Gastroesophageal sphincter (tissue), 4 donors: ENCODE measurements around the gene RAP2C. TPM values are rescaled to one million over a fixed set of nuclear protein-coding genes. Genes with fewer than 3 reads are reported as not detected.

Source experiments
- ATAC-seq: fragments of 150-250 bp; one replicate; pipeline ENCODE4 v1.9.1; 2016; ENCODE audit warnings: mild to moderate bottlenecking, moderate library complexity
- H3K27ac ChIP-seq, 4 donors: fragments of 200-600 bp; sonication (generic) in 3 of 4; 1 replicate in 3 of 4; 2 replicates in 1 of 4; pipeline ENCODE4 v1.5.1; 2016 to 2019
- H3K27me3 ChIP-seq: fragments of 200-600 bp; sonication (generic); one replicate; pipeline ENCODE4 v1.5.1; 2019
- H3K36me3 ChIP-seq, 2 donors: fragments of 200-600 bp; sonication (generic); one replicate each; pipeline ENCODE4 v1.5.1; 2019; ENCODE audit warnings: control low read depth in 1 of 2
- H3K4me1 ChIP-seq, 3 donors: fragments of 200-600 bp; sonication (generic); 1 replicate in 2 of 3; 2 replicates in 1 of 3; pipeline ENCODE4 v1.5.1; 2016 to 2019; ENCODE audit warnings: control low read depth in 2 of 3
- H3K4me3 ChIP-seq, 2 donors: fragments of 200-600 bp; sonication (generic); one replicate each; pipeline ENCODE4 v1.5.1; 2019; ENCODE audit warnings: mild to moderate bottlenecking in 1 of 2, moderate library complexity in 1 of 2
- H3K9me3 ChIP-seq, 3 donors: fragments of 200-600 bp; sonication (generic); one replicate each; pipeline ENCODE4 v1.5.1; 2017 to 2019; ENCODE audit warnings: control low read depth in 2 of 3
- CTCF ChIP-seq, 4 experiments: fragments of 200-600 bp in 2 of 4; fragments of 450-650 bp in 2 of 4; sonication (generic) in 1 of 4; IDR thresholded peaks; one replicate each; pipeline ENCODE4 v1.5.1; 2017 to 2019; ENCODE audit warnings: antibody characterized with exemption in 4 of 4, mild to moderate bottlenecking in 2 of 4, moderate library complexity in 2 of 4
- EP300 ChIP-seq: sonication (generic); formaldehyde crosslinking; IDR thresholded peaks from one replicate; pipeline ENCODE4 v1.6.1; 2017; ENCODE audit warnings: antibody characterized with exemption, mild to moderate bottlenecking
- POLR2A ChIP-seq, 2 donors: fragments of 450-650 bp; IDR thresholded peaks; one replicate each; pipeline ENCODE4 v1.6.1; 2017; ENCODE audit warnings: antibody characterized with exemption in 2 of 2, mild to moderate bottlenecking in 2 of 2, moderate library complexity in 1 of 2
- POLR2AphosphoS5 ChIP-seq: sonication (generic); formaldehyde crosslinking; IDR thresholded peaks from one replicate; pipeline ENCODE4 v1.6.1; 2017; ENCODE audit warnings: antibody characterized with exemption
- WGBS, 2 donors: methylation state at CpG; one replicate each; pipeline ENCODE4 v1.1.5; 2018; ENCODE audit warnings: low coverage in 1 of 2; 5-methylcytosine and 5-hydroxymethylcytosine counted together
- total RNA-seq, 4 donors: library from RNA; depleted of rRNA; stranded (reverse); fragments of >200 nt; gene quantifications; one replicate each; pipeline ENCODE4 v1.1.0, GENCODE V29; 2016

Gene RAP2C
- total RNA-seq, 4 donors from 2014 or later: 14.5 to 19.9 (median 15.5) TPM

- TF ChIP-seq EP300 (no peak), POLR2A (IDR thresholded peaks at IDR 0.05) (no peak), CTCF (IDR thresholded peaks at IDR 0.05) (no peak)
- Histone ChIP-seq H3K9me3 (no peaks in the 10 kb centered on the region), H3K4me3 (no peak overlapping the region), H3K4me1 (no peaks in the 10 kb centered on the region), H3K27me3 (no peaks in the 10 kb centered on the region), H3K27ac (no peak overlapping the region), H3K36me3 (no peaks in the 10 kb centered on the region)
- WGBS, 2 donors: 44% methylated on average over 2 of the region's 2 CpGs; no CpG with 5 or more reads in 1 of the 2 donors
- ATAC-seq: no peak
Measured at GRCh38 chrX:132257116-132257515, 37.9 kb upstream of the RAP2C start.

- Histone ChIP-seq H3K27me3 (no peaks in the 10 kb centered on the region), H3K36me3 (no peaks in the 10 kb centered on the region), H3K27ac (no peak overlapping the region), H3K4me3 (no peak overlapping the region), H3K4me1 (no peaks in the 10 kb centered on the region), H3K9me3 (no peaks in the 10 kb centered on the region)
- 74 to 100% methylated on average over 2 to 4 of the region's 5 CpGs for WGBS, 2 donors
- no peak for ATAC-seq
- TF ChIP-seq POLR2AphosphoS5 (no peak), POLR2A (IDR thresholded peaks at IDR 0.05) (no peak), CTCF (IDR thresholded peaks at IDR 0.05) (no peak), EP300 (no peak)
Measured at GRCh38 chrX:132236121-132236520, 16.9 kb upstream of the RAP2C start.

GRCh38 chrX:132235488-132235887, 16.2 kb upstream of the RAP2C start:
- Histone ChIP-seq H3K27ac (no peak overlapping the region), H3K27me3 (no peaks in the 10 kb centered on the region), H3K36me3 (no peaks in the 10 kb centered on the region), H3K9me3 (no peaks in the 10 kb centered on the region), H3K4me1 (no peaks in the 10 kb centered on the region), H3K4me3 (no peak overlapping the region)
- TF ChIP-seq CTCF (IDR thresholded peaks at IDR 0.05): no peak
- WGBS, 2 donors: 69 to 92% methylated on average over 4 to 5 of the region's 5 CpGs
- ATAC-seq: no peak

DNA sequence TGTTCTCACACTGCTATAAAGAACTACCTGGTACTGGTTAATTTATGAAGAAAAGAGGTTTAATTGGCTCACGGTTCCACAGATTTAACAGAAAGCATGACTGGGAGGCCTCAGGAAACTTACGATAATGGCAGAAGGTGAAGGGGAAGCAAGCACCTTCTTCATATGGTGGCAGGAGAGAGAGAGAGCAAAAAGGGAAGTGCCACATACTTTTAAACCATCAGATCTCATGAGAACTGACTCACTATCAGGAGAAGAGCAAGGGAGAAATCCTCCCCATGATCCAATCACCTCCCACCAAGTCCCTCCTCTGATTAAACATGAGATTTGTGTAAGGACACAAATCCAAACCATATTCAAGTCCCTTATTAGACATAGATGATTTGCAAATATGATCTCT, 12.3 kb upstream of the RAP2C start:
- Histone ChIP-seq H3K36me3 (no peaks in the 10 kb centered on the region), H3K27ac (no peak overlapping the region), H3K4me1 (no peaks in the 10 kb centered on the region), H3K4me3 (no peak overlapping the region), H3K27me3 (no peaks in the 10 kb centered on the region), H3K9me3 (no peaks in the 10 kb centered on the region)
- no CpG with 5 or more reads among the region's 2 CpGs for WGBS, 2 donors
- no peak for ATAC-seq
- TF ChIP-seq POLR2AphosphoS5: no peak
- TF ChIP-seq POLR2A (IDR thresholded peaks at IDR 0.05): no peak
- no peak for TF ChIP-seq EP300
- no peak for TF ChIP-seq CTCF (IDR thresholded peaks at IDR 0.05)

- Histone ChIP-seq H3K4me1 (no peaks in the 10 kb centered on the region), H3K27me3 (no peaks in the 10 kb centered on the region), H3K4me3 (no peak overlapping the region), H3K36me3 (no peaks in the 10 kb centered on the region), H3K27ac (no peak overlapping the region), H3K9me3 (no peaks in the 10 kb centered on the region)
- TF ChIP-seq POLR2AphosphoS5: no peak
- no peak for TF ChIP-seq POLR2A (IDR thresholded peaks at IDR 0.05)
- no peak for TF ChIP-seq CTCF (IDR thresholded peaks at IDR 0.05)
- TF ChIP-seq EP300: no peak
- 70 to 95% methylated on average over 2 to 3 of the region's 5 CpGs for WGBS, 2 donors
- ATAC-seq: peak; percentile 60
Measured at GRCh38 chrX:132227383-132228112, 8.3 kb upstream of the RAP2C start.
